Nephron (organoid): ENCODE data around the gene NRF1.

ENCODE experiments used
- H3K27ac Mint-ChIP-seq, 3 experiments: 2 replicates each; pipeline ENCODE4 v1.8.0; 2020; ENCODE audit warnings: mixed read lengths in 3 of 3, mild to moderate bottlenecking in 2 of 3, moderate library complexity in 1 of 3
- H3K27me3 Mint-ChIP-seq: 2 replicates; pipeline ENCODE4 v1.8.0; 2021; ENCODE audit warnings: low read depth, mild to moderate bottlenecking, moderate library complexity, mixed read lengths
- H3K36me3 Mint-ChIP-seq: 2 replicates; pipeline ENCODE4 v1.8.0; 2020; ENCODE audit warnings: low read depth, mixed read lengths
- H3K4me1 Mint-ChIP-seq: 2 replicates; pipeline ENCODE4 v1.8.0; 2020; ENCODE audit warnings: mixed read lengths
- H3K4me3 Mint-ChIP-seq, 3 experiments: 2 replicates each; pipeline ENCODE4 v1.8.0; 2020; ENCODE audit warnings: mild to moderate bottlenecking in 3 of 3, mixed read lengths in 3 of 3, moderate library complexity in 2 of 3
- H3K9me3 Mint-ChIP-seq: 2 replicates; pipeline ENCODE4 v1.8.0; 2020; ENCODE audit warnings: mixed read lengths
- CTCF ChIP-seq, 3 experiments: fragments of 200-600 bp; sonication (generic); IDR thresholded peaks; one replicate each; pipeline ENCODE4 v1.5.0; 2021; ENCODE audit warnings: antibody characterized with exemption in 3 of 3; ENCODE audit not compliant: unreplicated experiment in 3 of 3

The NRF1 gene

GRCh38 chr7:129604713-129605437, 6.6 kb upstream of the NRF1 start:
- no peak for TF ChIP-seq CTCF (IDR thresholded peaks at IDR 0.05; ENCODE audit: unreplicated experiment in 3 of 3)
- H3K4me3 Mint-ChIP-seq: no peak overlapping the region
- no peaks in the 10 kb centered on the region for H3K9me3 Mint-ChIP-seq
- peaks cover 8% of the 10 kb centered on the region for H3K4me1 Mint-ChIP-seq
- peaks cover 28% of the 10 kb centered on the region for H3K36me3 Mint-ChIP-seq
- no peaks in the 10 kb centered on the region for H3K27me3 Mint-ChIP-seq
- H3K27ac Mint-ChIP-seq: no peak overlapping the region

- peaks cover 28% of the 10 kb centered on the region for H3K36me3 Mint-ChIP-seq
- H3K4me1 Mint-ChIP-seq: peaks cover 9% of the 10 kb centered on the region
Measured at GRCh38 chr7:129605960-129606614, 5.4 kb upstream of the NRF1 start.

GRCh38 chr7:129606803-129607202, 4.7 kb upstream of the NRF1 start:
- H3K36me3 Mint-ChIP-seq: peaks cover 28% of the 10 kb centered on the region
- H3K27ac Mint-ChIP-seq: no peak overlapping the region
- TF ChIP-seq CTCF (IDR thresholded peaks at IDR 0.05; ENCODE audit: unreplicated experiment in 3 of 3): no peak
- no peak overlapping the region for H3K4me3 Mint-ChIP-seq
- peaks cover 9% of the 10 kb centered on the region for H3K4me1 Mint-ChIP-seq
- H3K9me3 Mint-ChIP-seq: no peaks in the 10 kb centered on the region
- H3K27me3 Mint-ChIP-seq: no peaks in the 10 kb centered on the region

More at GRCh38 chr7:129605960-129606614, 5.4 kb upstream of the NRF1 start:
- Mint-ChIP-seq H3K27ac (no peak overlapping the region), H3K9me3 (no peaks in the 10 kb centered on the region), H3K4me3 (peak overlapping the region in 1 of 3 experiments; percentile 27), H3K27me3 (no peaks in the 10 kb centered on the region)
- no peak for TF ChIP-seq CTCF (IDR thresholded peaks at IDR 0.05; ENCODE audit: unreplicated experiment in 3 of 3)

- Mint-ChIP-seq H3K9me3 (no peaks in the 10 kb centered on the region), H3K4me1 (peaks cover 12% of the 10 kb centered on the region), H3K27ac (no peak overlapping the region), H3K27me3 (no peaks in the 10 kb centered on the region), H3K4me3 (peak overlapping the region in 2 of 3 experiments; percentile 34 to 45), H3K36me3 (peaks cover 28% of the 10 kb centered on the region)
- TF ChIP-seq CTCF (IDR thresholded peaks at IDR 0.05; ENCODE audit: unreplicated experiment in 3 of 3): peak in 2 of 3 experiments; percentile 23 to 25
Measured at GRCh38 chr7:129607471-129608120, 3.9 kb upstream of the NRF1 start.

- Mint-ChIP-seq H3K27ac (peak overlapping the region; percentile 94 to 99 (median 98)), H3K4me1 (peaks cover 24% of the 10 kb centered on the region), H3K27me3 (no peaks in the 10 kb centered on the region), H3K4me3 (peak overlapping the region; percentile 90 to 95 (median 95)), H3K9me3 (no peaks in the 10 kb centered on the region), H3K36me3 (peaks cover 28% of the 10 kb centered on the region)
- no peak for TF ChIP-seq CTCF (IDR thresholded peaks at IDR 0.05; ENCODE audit: unreplicated experiment in 3 of 3)
Measured at GRCh38 chr7:129609666-129610065, 1.9 kb upstream of the NRF1 start.
